Cardiac fibroblast (primary cell): ENCODE results near the gene METTL13.

ENCODE experiments used
- DNase-seq, 2 donors: peaks; one replicate each; pipeline versions ENCODE4 v3.0.0 to v3.0.0-alpha.2; 2010; ENCODE audit warnings: low read depth in 2 of 2
- H3K4me3 ChIP-seq, 2 donors: replicated peaks in 1 of 2; 1 replicate in 1 of 2; 2 replicates in 1 of 2; pipeline ENCODE4 v1.5.1; 2011; ENCODE audit warnings: low read depth in 2 of 2, low read length in 2 of 2, mild to moderate bottlenecking in 2 of 2, moderate library complexity in 1 of 2
- CTCF ChIP-seq: IDR thresholded peaks from one replicate; pipeline ENCODE4 v1.5.1; 2011; ENCODE audit warnings: low read depth, mild to moderate bottlenecking, low read length, inconsistent platforms

Gene METTL13

GRCh38 chr1:171751221-171751620 lies 30.2 kb upstream of the METTL13 start:
- DNase-seq: no peak
- TF ChIP-seq CTCF: no peak
- no peak overlapping the region for H3K4me3 ChIP-seq

GRCh38 chr1:171753182-171753581 lies 28.3 kb upstream of the METTL13 start:
- no peak for TF ChIP-seq CTCF
- DNase-seq: no peak
- H3K4me3 ChIP-seq: no peak overlapping the region

GRCh38 chr1:171753685-171754352 lies 27.6 kb upstream of the METTL13 start:
- no peak overlapping the region for H3K4me3 ChIP-seq
- TF ChIP-seq CTCF: no peak

GRCh38 chr1:171754353-171754705 lies 27.1 kb upstream of the METTL13 start:
- no peak for TF ChIP-seq CTCF
- peak; percentile 39 to 57 for DNase-seq
- H3K4me3 ChIP-seq: no peak overlapping the region

More at GRCh38 chr1:171753685-171754352, 27.6 kb upstream of the METTL13 start:
- no peak for DNase-seq

GRCh38 chr1:171754971-171755370 lies 26.5 kb upstream of the METTL13 start:
- no peak overlapping the region for H3K4me3 ChIP-seq
- DNase-seq: peak; percentile 12 to 17
- TF ChIP-seq CTCF: no peak

GRCh38 chr1:171756856-171757255 lies 24.6 kb upstream of the METTL13 start:
- no peak for DNase-seq

More at GRCh38 chr1:171756856-171757255, 24.6 kb upstream of the METTL13 start:
- no peak overlapping the region for H3K4me3 ChIP-seq
- TF ChIP-seq CTCF: no peak
